GM12878 (cell line): ENCODE results near the gene PKN2. TPM values are rescaled to one million over a fixed set of nuclear protein-coding genes. Genes with fewer than 3 reads are reported as not detected.

ENCODE experiments used
- ATAC-seq: fragments of 200-7000 bp; cut with Tn5 transposase; 3 replicates; pipeline ENCODE4 v1.9.1; 2020; ENCODE audit warnings: mild to moderate bottlenecking, moderate library complexity
- BruUV-seq: library from RNA; stranded (reverse); fragments of 400-500 nt; replicated peaks from 2 replicates; lab custom pipeline; 2021; lab: Mats Ljungman, UMichigan
- CTCF ChIA-PET: fragments of 300-600 bp; sonication (Branson Sonifier 250); formaldehyde crosslinking; extraction: SDS; loops from one replicate; lab custom pipeline; 2021; ENCODE audit warnings: inconsistent platforms; lab: Yijun Ruan, JAX
- POLR2A ChIA-PET: fragments of 350-600 bp; formaldehyde crosslinking; extraction: SDS; loops from one replicate; lab custom pipeline; 2021; ENCODE audit warnings: inconsistent platforms; lab: Charles Lee
- RAD21 ChIA-PET: fragments of 300-600 bp; sonication (Branson Sonifier 250); formaldehyde crosslinking; loops from one replicate; lab custom pipeline; 2023; ENCODE audit warnings: antibody characterized with exemption; ENCODE audit not compliant: unreplicated experiment; lab: Charles Lee
- SMC1A ChIA-PET: fragments of 300-600 bp; sonication (Branson Sonifier 250); formaldehyde crosslinking; loops from one replicate; lab custom pipeline; 2023; ENCODE audit not compliant: unreplicated experiment, uncharacterized antibody; lab: Charles Lee
- DNase-seq: peaks from one replicate; pipeline ENCODE4 v3.0.0-alpha.2; 2011; ENCODE audit warnings: low read depth, low spot score
- FAIRE-seq: peaks from 3 replicates; lab custom pipeline; 2011; peaks lifted over from hg19 to GRCh38; lab: Jason Lieb, UNC
- H2AFZ ChIP-seq: 2 replicates; pipeline ENCODE4 v1.6.0; 2011; ENCODE audit warnings: low read depth, low read length, control low read depth; ENCODE audit not compliant: control insufficient read depth
- H3K27ac ChIP-seq: 2 replicates; pipeline ENCODE4 v1.5.1; 2011; ENCODE audit warnings: control low read depth; ENCODE audit not compliant: control insufficient read depth, insufficient read depth
- H3K27me3 ChIP-seq, 2 experiments: replicated peaks in 1 of 2; 2 replicates each; pipeline versions ENCODE4 v1.6.0 to v1.6.1; 2011; ENCODE audit warnings: low read length in 1 of 2; ENCODE audit not compliant: control insufficient read depth in 2 of 2, insufficient read depth in 2 of 2
- H3K36me3 ChIP-seq, 2 experiments: 2 replicates each; pipeline ENCODE4 v1.5.1; 2011; ENCODE audit warnings: low read length in 1 of 2; ENCODE audit not compliant: control insufficient read depth in 2 of 2, insufficient read depth in 2 of 2
- H3K4me1 ChIP-seq: 2 replicates; pipeline ENCODE4 v1.6.1; 2011; ENCODE audit warnings: mild to moderate bottlenecking, low read length, moderate library complexity, mixed read lengths; ENCODE audit not compliant: control insufficient read depth, insufficient read depth
- H3K4me2 ChIP-seq: 2 replicates; pipeline ENCODE4 v1.6.0; 2011; ENCODE audit warnings: control low read depth; ENCODE audit not compliant: control insufficient read depth, insufficient read depth
- H3K4me3 ChIP-seq: fragments of 200-600 bp; sonication (generic); 2 replicates; pipeline ENCODE4 v1.5.1; 2016
- H3K79me2 ChIP-seq: 2 replicates; pipeline ENCODE4 v1.6.0; 2011; ENCODE audit warnings: low read length; ENCODE audit not compliant: control insufficient read depth, insufficient read depth
- H3K9ac ChIP-seq: 2 replicates; pipeline ENCODE4 v1.8.0; 2011; ENCODE audit warnings: low read length, control low read depth, mixed read lengths; ENCODE audit not compliant: control insufficient read depth, insufficient read depth
- H3K9me3 ChIP-seq: replicated peaks from 3 replicates; pipeline ENCODE4 v1.5.1; 2011; ENCODE audit warnings: mild to moderate bottlenecking, low read length; ENCODE audit not compliant: control insufficient read depth, insufficient read depth
- H4K20me1 ChIP-seq: 2 replicates; pipeline ENCODE4 v1.6.0; 2011; ENCODE audit not compliant: control insufficient read depth, insufficient read depth
- ATF7 ChIP-seq: fragments of 450-650 bp; IDR thresholded peaks from 2 replicates; pipeline ENCODE4 v1.6.1; 2016; ENCODE audit warnings: low read depth, mild to moderate bottlenecking
- CEBPB ChIP-seq, 2 experiments: fragments of 150-350 bp in 1 of 2; IDR thresholded peaks; 2 replicates each; pipeline ENCODE4 v1.6.1; 2012 to 2014; ENCODE audit warnings: low read depth in 2 of 2, low read length in 2 of 2, borderline replicate concordance in 1 of 2, inconsistent platforms in 1 of 2
- MLLT1 ChIP-seq: fragments of 450-650 bp; IDR thresholded peaks from 2 replicates; pipeline ENCODE4 v1.6.1; 2016; ENCODE audit warnings: mild to moderate bottlenecking
- RAD21 ChIP-seq: IDR thresholded peaks from 2 replicates; pipeline ENCODE4 v1.6.1; 2011; ENCODE audit warnings: mild to moderate bottlenecking, low read depth, low read length, moderate library complexity; ENCODE audit not compliant: insufficient read depth
- RAD51 ChIP-seq: fragments of 450-650 bp; IDR thresholded peaks from 2 replicates; pipeline ENCODE4 v1.6.1; 2016; ENCODE audit warnings: moderate library complexity, mild to moderate bottlenecking, inconsistent platforms
- SMC3 ChIP-seq: IDR thresholded peaks from 2 replicates; pipeline ENCODE4 v1.6.1; 2011; ENCODE audit warnings: low read length, improper control_type of control experiment, borderline replicate concordance
- ZBTB11 ChIP-seq: fragments of 450-650 bp; formaldehyde crosslinking; IDR thresholded peaks from 2 replicates; pipeline ENCODE4 v1.5.0; 2022; ENCODE audit warnings: mild to moderate bottlenecking, missing genetic modification characterization
- WGBS: methylation state at CpG from one replicate; pipeline ENCODE4 v1.1.6; 2016; ENCODE audit warnings: low lambda C conversion rate; ENCODE audit not compliant: insufficient replicate concordance, insufficient coverage; ENCODE audit errors: missing lambda C conversion rate; 5-methylcytosine and 5-hydroxymethylcytosine counted together
- in situ Hi-C: fragments of 300-500 bp; cut with MboI; formaldehyde crosslinking; loops from 9 replicates; pipeline ENCODE4 v1.14.3; 2018; ENCODE audit warnings: mixed read lengths
- intact Hi-C: fragments of 100-400 bp; cut with micrococcal nuclease; formaldehyde crosslinking; loops from one replicate; pipeline ENCODE4 v1.14.2; 2022; ENCODE audit not compliant: unreplicated experiment
- polyA plus RNA-seq, 11 experiments: library from polyadenylated mRNA; depleted of rRNA in 4 of 11; unstranded in 6 of 11; stranded (reverse) in 5 of 11; fragments of >200 nt; fragmentation: Nextera tagmentation in 4 of 11; fragmentation: Illumina TruSeq in 1 of 11; extraction: Ambion mirVana in 4 of 11; extraction: Trizol in 1 of 11; gene quantifications; 1 replicate in 1 of 11; 2 replicates in 10 of 11; pipeline versions ENCODE4 v1.2.1 to v1.2.3, GENCODE V29; 2011 to 2016; ENCODE audit warnings: inconsistent platforms in 2 of 11, missing spikeins in 2 of 11, low read depth in 1 of 11
- total RNA-seq, 4 experiments: library from RNA; depleted of rRNA in 3 of 4; stranded (reverse); fragments of >200 nt in 3 of 4; fragmentation: Illumina TruSeq in 1 of 4; extraction: Trizol in 1 of 4; gene quantifications; 2 replicates each; pipeline versions ENCODE4 v1.2.1 to v1.2.3, GENCODE V29; 2013 to 2021
- TF ChIP-seq, protein P1 (sequence below): fragments of 450-650 bp; IDR thresholded peaks from 2 replicates; pipeline ENCODE4 v1.6.1; 2018; ENCODE audit warnings: borderline replicate concordance, mild to moderate bottlenecking; ENCODE audit not compliant: partially characterized antibody
- TF ChIP-seq, protein P2 (sequence below), 3 experiments: IDR thresholded peaks in 2 of 3; conservative IDR thresholded peaks in 1 of 3; 2 replicates each; pipeline ENCODE4 v1.5.1; 2011; ENCODE audit warnings: low read depth in 3 of 3, low read length in 3 of 3, mild to moderate bottlenecking in 3 of 3, control low read depth in 2 of 3, moderate library complexity in 2 of 3, inconsistent platforms in 1 of 3, mixed read lengths in 1 of 3; ENCODE audit not compliant: control insufficient read depth in 2 of 3, insufficient read depth in 1 of 3; ENCODE audit errors: extremely low read depth in 1 of 3

PKN2 gene
- total and polyA plus RNA-seq, 10 of the 15 experiments (the other 5 are each of a cell fraction or from before 2014, with no cell fraction given), result 2.6 to 18.3 (median 12.9) TPM

- TF ChIP-seq, protein P1, sequence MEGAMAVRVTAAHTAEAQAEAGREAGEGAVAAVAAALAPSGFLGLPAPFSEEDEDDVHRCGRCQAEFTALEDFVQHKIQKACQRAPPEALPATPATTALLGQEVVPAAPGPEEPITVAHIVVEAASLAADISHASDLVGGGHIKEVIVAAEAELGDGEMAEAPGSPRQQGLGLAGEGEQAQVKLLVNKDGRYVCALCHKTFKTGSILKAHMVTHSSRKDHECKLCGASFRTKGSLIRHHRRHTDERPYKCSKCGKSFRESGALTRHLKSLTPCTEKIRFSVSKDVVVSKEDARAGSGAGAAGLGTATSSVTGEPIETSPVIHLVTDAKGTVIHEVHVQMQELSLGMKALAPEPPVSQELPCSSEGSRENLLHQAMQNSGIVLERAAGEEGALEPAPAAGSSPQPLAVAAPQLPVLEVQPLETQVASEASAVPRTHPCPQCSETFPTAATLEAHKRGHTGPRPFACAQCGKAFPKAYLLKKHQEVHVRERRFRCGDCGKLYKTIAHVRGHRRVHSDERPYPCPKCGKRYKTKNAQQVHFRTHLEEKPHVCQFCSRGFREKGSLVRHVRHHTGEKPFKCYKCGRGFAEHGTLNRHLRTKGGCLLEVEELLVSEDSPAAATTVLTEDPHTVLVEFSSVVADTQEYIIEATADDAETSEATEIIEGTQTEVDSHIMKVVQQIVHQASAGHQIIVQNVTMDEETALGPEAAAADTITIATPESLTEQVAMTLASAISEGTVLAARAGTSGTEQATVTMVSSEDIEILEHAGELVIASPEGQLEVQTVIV, result no peak
- no peak for TF ChIP-seq ATF7
Observed at GRCh38 chr1:88876573-88877365, 192.7 kb downstream of the PKN2 start (continued).

DNA sequence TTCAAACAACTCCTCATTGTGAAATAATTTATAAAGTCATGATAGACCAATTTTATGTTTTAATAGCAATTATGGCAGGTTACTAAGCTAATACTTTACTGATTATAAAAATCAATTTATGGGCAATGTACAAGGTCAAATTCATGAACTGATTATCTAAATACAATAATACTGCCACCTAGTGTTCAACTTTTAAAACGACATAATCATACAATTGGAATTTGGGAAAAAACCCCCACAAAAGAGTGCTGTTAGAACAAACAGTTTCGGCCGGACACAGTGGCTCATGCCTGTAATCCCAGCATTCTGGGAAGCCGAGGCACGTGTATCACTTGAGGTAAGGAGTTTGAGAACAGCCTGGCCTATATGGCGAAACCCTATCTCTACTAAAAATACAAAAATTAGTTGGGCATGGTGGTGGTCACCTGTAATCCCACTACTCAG, 193.3 kb downstream of the PKN2 start:
- no peak for DNase-seq
- ChIA-PET CTCF (interaction anchor here (0.6 to 9.4 kb wide), 45 partner anchors 8 to 274 kb away, joined by 3 to 293 read pairs (median 5); partner anchors contain the start of gene PKN2), SMC1A (interaction anchor here (0.7 to 8.5 kb wide), 17 partner anchors 11 to 696 kb away, joined by 3 to 132 read pairs (median 6); partner anchors contain the start of gene GTF2B), POLR2A (interaction anchor here (0.6 kb wide), 1 partner anchor 55 kb away, joined by 4 read pairs; no protein-coding TSS in a partner anchor), RAD21 (interaction anchor here (0.7 to 6.1 kb wide), 11 partner anchors 10 to 268 kb away, joined by 3 to 80 read pairs (median 4); partner anchors contain the start of gene PKN2)
- WGBS, result 18% methylated on average over 6 of the region's 6 CpGs
- Histone ChIP-seq H3K27me3 (no peaks in the 10 kb centered on the region), H3K79me2 (peaks cover 14% of the 10 kb centered on the region), H3K36me3 (peaks cover 0 to 16% of the 10 kb centered on the region in 2 experiments; a peak in 2 of 4 replicates), H4K20me1 (no peaks in the 10 kb centered on the region), H3K4me3 (no peak overlapping the region), H3K4me2 (no peak overlapping the region), H3K27ac (no peak overlapping the region), H2AFZ (no peak overlapping the region), H3K4me1 (no peaks in the 10 kb centered on the region), H3K9me3 (no peaks in the 10 kb centered on the region; the same call in 2 of the 3 replicates), H3K9ac (no peak overlapping the region)
- intact Hi-C loops, result loop anchor here (1.0 to 5.0 kb wide), 3 partner anchors 141 to 695 kb away; no protein-coding TSS in a partner anchor
- TF ChIP-seq ZBTB11 (CRISPR knock-in tag), result no peak
- TF ChIP-seq CEBPB (IDR thresholded peaks at IDR 0.05; ENCODE audit: borderline replicate concordance in 1 of 2, low read depth in 2 of 2, low read length in 2 of 2), result no peak
- no peak for TF ChIP-seq RAD51
- TF ChIP-seq, protein P2, sequence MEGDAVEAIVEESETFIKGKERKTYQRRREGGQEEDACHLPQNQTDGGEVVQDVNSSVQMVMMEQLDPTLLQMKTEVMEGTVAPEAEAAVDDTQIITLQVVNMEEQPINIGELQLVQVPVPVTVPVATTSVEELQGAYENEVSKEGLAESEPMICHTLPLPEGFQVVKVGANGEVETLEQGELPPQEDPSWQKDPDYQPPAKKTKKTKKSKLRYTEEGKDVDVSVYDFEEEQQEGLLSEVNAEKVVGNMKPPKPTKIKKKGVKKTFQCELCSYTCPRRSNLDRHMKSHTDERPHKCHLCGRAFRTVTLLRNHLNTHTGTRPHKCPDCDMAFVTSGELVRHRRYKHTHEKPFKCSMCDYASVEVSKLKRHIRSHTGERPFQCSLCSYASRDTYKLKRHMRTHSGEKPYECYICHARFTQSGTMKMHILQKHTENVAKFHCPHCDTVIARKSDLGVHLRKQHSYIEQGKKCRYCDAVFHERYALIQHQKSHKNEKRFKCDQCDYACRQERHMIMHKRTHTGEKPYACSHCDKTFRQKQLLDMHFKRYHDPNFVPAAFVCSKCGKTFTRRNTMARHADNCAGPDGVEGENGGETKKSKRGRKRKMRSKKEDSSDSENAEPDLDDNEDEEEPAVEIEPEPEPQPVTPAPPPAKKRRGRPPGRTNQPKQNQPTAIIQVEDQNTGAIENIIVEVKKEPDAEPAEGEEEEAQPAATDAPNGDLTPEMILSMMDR (IDR thresholded peaks at IDR 0.05 in 2 of 3, conservative IDR thresholded peaks at IDR 0.05 in 1 of 3; ENCODE audit: control insufficient read depth in 2 of 3, extremely low read depth in 1 of 3, insufficient read depth in 1 of 3, low read depth in 3 of 3, low read length in 3 of 3), result peak; percentile 22 to 55 (median 24); a peak in 4 of 6 replicates
- peak; percentile 51; the same call in 1 of the 2 replicates for TF ChIP-seq RAD21
- no peak for TF ChIP-seq MLLT1
- TF ChIP-seq SMC3, result peak; percentile 41; the same call in 1 of the 2 replicates
- ATAC-seq, result peak; percentile 56
- no peak for FAIRE-seq
- in situ Hi-C loops, result no loop called here
- BruUV-seq, result no TSS peak
